HepG2 (cell line): ENCODE results near the gene GSPT1. TPM values are rescaled to one million over a fixed set of nuclear protein-coding genes. Genes with fewer than 3 reads are reported as not detected.

Source experiments
- FOXA3 ChIP-seq: IDR thresholded peaks from 2 replicates; pipeline ENCODE4 v1.6.1; 2016; ENCODE audit warnings: missing genetic modification reagents, missing compliant biosample characterization
- GATAD1 ChIP-seq: IDR thresholded peaks from 2 replicates; pipeline ENCODE4 v1.6.1; 2016; ENCODE audit warnings: missing genetic modification reagents, missing compliant biosample characterization
- LCORL ChIP-seq, 2 experiments: fragments of 450-650 bp in 1 of 2; sonication (generic) in 1 of 2; formaldehyde crosslinking in 1 of 2; IDR thresholded peaks; 2 replicates each; pipeline versions ENCODE4 v1.5.0 to v1.6.1; 2017 to 2020; ENCODE audit warnings: antibody characterized with exemption in 1 of 2, missing genetic modification reagents in 1 of 2
- THAP9 ChIP-seq: sonication (generic); formaldehyde crosslinking; IDR thresholded peaks from 2 replicates; pipeline ENCODE4; 2020; ENCODE audit warnings: missing genetic modification reagents, mild to moderate bottlenecking, borderline replicate concordance
- ZBTB26 ChIP-seq: IDR thresholded peaks from 2 replicates; pipeline ENCODE4 v1.6.1; 2016; ENCODE audit warnings: missing compliant biosample characterization, missing genetic modification reagents, borderline replicate concordance
- ZC3H13 ChIP-seq: sonication (generic); formaldehyde crosslinking; IDR thresholded peaks from 2 replicates; pipeline ENCODE4 v1.8.1; 2023; ENCODE audit warnings: mild to moderate bottlenecking, missing genetic modification reagents, moderate library complexity
- ZMYM2 ChIP-seq: sonication (generic); formaldehyde crosslinking; IDR thresholded peaks from 2 replicates; pipeline ENCODE4 v1.8.0; 2022; ENCODE audit warnings: mild to moderate bottlenecking, missing genetic modification reagents
- ZMYM3 ChIP-seq: sonication (generic); formaldehyde crosslinking; IDR thresholded peaks from 2 replicates; pipeline ENCODE4 v1.5.1; 2020; ENCODE audit warnings: mild to moderate bottlenecking, missing genetic modification reagents
- ZNF256 ChIP-seq: sonication (generic); formaldehyde crosslinking; conservative IDR thresholded peaks from 2 replicates; pipeline ENCODE4 v1.4.0; 2020; ENCODE audit warnings: missing genetic modification reagents
- ZNF407 ChIP-seq: sonication (generic); formaldehyde crosslinking; IDR thresholded peaks from one replicate; pipeline ENCODE4 v1.5.1; 2020; ENCODE audit warnings: mild to moderate bottlenecking, missing genetic modification reagents; ENCODE audit errors: not compliant biosample characterization
- ZNF512B ChIP-seq: sonication (generic); formaldehyde crosslinking; IDR thresholded peaks from 2 replicates; pipeline ENCODE4 v1.5.1; 2020; ENCODE audit warnings: missing genetic modification reagents, mild to moderate bottlenecking, borderline replicate concordance
- ZNF644 ChIP-seq: IDR thresholded peaks from 2 replicates; pipeline ENCODE4 v1.6.1; 2016; ENCODE audit warnings: low read depth
- ZNF792 ChIP-seq: IDR thresholded peaks from 2 replicates; pipeline ENCODE4 v1.6.1; 2016
- polyA plus RNA-seq, 8 experiments: library from polyadenylated mRNA; depleted of rRNA in 3 of 8; stranded (reverse) in 7 of 8; unstranded in 1 of 8; fragments of >200 nt; fragmentation: Illumina TruSeq in 4 of 8; extraction: Trizol in 4 of 8; gene quantifications; 2 replicates each; pipeline versions ENCODE4 v1.2.1 to v1.2.3, GENCODE V29; 2011 to 2016; ENCODE audit warnings: low read depth in 4 of 8, missing spikeins in 1 of 8, mixed read lengths in 1 of 8; ENCODE audit not compliant: insufficient read depth in 1 of 8
- total RNA-seq, 5 experiments: library from RNA; depleted of rRNA; stranded (reverse); fragments of >200 nt; fragmentation: Illumina TruSeq; extraction: Trizol; gene quantifications; 2 replicates each; pipeline ENCODE4 v1.2.3, GENCODE V29; 2016; ENCODE audit warnings: low read depth in 1 of 5

Gene GSPT1
- total and polyA plus RNA-seq, 2 of the 13 experiments (the other 11 are each of a cell fraction or from before 2014, with no cell fraction given): 120 to 316 TPM

- TF ChIP-seq ZNF407: peak; percentile 7
- peak; percentile 31; the same call in 1 of the 2 replicates for TF ChIP-seq ZMYM2 (CRISPR knock-in tag)
- TF ChIP-seq ZMYM3 (CRISPR knock-in tag): peak; percentile 86
- TF ChIP-seq GATAD1: no peak
- TF ChIP-seq ZNF256 (CRISPR knock-in tag): 0 out of 2 replicates have a peak, but pooled peaks have one; percentile 14
- TF ChIP-seq FOXA3 (CRISPR knock-in tag): 0 out of 2 replicates have a peak, but pooled peaks have one; percentile 17
- TF ChIP-seq LCORL (IDR thresholded peaks at IDR 0.05): no peak
- TF ChIP-seq LCORL (CRISPR knock-in tag; IDR thresholded peaks at IDR 0.05): peak; percentile 26; the same call in 1 of the 2 replicates
- TF ChIP-seq ZNF792 (CRISPR knock-in tag): no peak
- TF ChIP-seq ZC3H13: 0 out of 2 replicates have a peak, but pooled peaks have one; percentile 45
- no peak for TF ChIP-seq ZBTB26 (CRISPR knock-in tag)
- TF ChIP-seq ZNF512B (CRISPR knock-in tag): peak; percentile 29; the same call in 1 of the 2 replicates
- TF ChIP-seq ZNF644: peak; percentile 36; the same call in 1 of the 2 replicates
- TF ChIP-seq THAP9 (CRISPR knock-in tag): 0 out of 2 replicates have a peak, but pooled peaks have one; percentile 16
Observed at GRCh38 chr16:11852092-11852809, 63.5 kb downstream of the GSPT1 start (continued).
